Parathyroid adenoma (tissue), 2 donors: Measurements from ENCODE around the gene RANBP3.
"Not testable (repeated sequence)": the region's sequence is repeated elsewhere in the genome, so short reads cannot be mapped to it uniquely, and the experiment has no call there.

ENCODE experiments used
- H2AFZ ChIP-seq: fragments of 300-600 bp; sonication (generic); one replicate; pipeline ENCODE4 v1.7.0; 2017; ENCODE audit warnings: antibody characterized with exemption, mild to moderate bottlenecking
- H3K27ac ChIP-seq: fragments of 300-600 bp; sonication (generic); one replicate; pipeline ENCODE4 v1.7.0; 2017
- H3K27me3 ChIP-seq: fragments of 300-600 bp; sonication (generic); one replicate; pipeline ENCODE4 v1.7.0; 2017; ENCODE audit warnings: low read length; ENCODE audit not compliant: control insufficient read depth, insufficient read depth
- H3K36me3 ChIP-seq: fragments of 300-600 bp; sonication (generic); one replicate; pipeline ENCODE4 v1.7.0; 2017; ENCODE audit warnings: low read length; ENCODE audit not compliant: control insufficient read depth, insufficient read depth
- H3K4me1 ChIP-seq: fragments of 300-600 bp; sonication (generic); one replicate; pipeline ENCODE4 v1.7.0; 2017; ENCODE audit warnings: control low read depth
- H3K4me2 ChIP-seq: fragments of 300-600 bp; sonication (generic); one replicate; pipeline ENCODE4 v1.7.0; 2017; ENCODE audit warnings: low read length
- H3K4me3 ChIP-seq: fragments of 300-600 bp; sonication (generic); one replicate; pipeline ENCODE4 v1.7.0; 2017; ENCODE audit warnings: low read depth, low read length
- H3K79me2 ChIP-seq: fragments of 300-600 bp; sonication (generic); one replicate; pipeline ENCODE4 v1.7.0; 2017; ENCODE audit warnings: control low read depth
- H3K9ac ChIP-seq: fragments of 300-600 bp; sonication (generic); one replicate; pipeline ENCODE4 v1.7.0; 2017; ENCODE audit warnings: mild to moderate bottlenecking
- H3K9me3 ChIP-seq: fragments of 300-600 bp; sonication (generic); one replicate; pipeline ENCODE4 v1.7.0; 2017; ENCODE audit warnings: low read length; ENCODE audit not compliant: control insufficient read depth
- CTCF ChIP-seq: fragments of 300-600 bp; sonication (generic); IDR thresholded peaks from one replicate; pipeline ENCODE4 v1.7.0; 2017; ENCODE audit warnings: antibody characterized with exemption, mild to moderate bottlenecking
- donor health status: primary hyperparathyroidism.

The RANBP3 gene

GRCh38 chr19:5967571-5967970 lies 10.4 kb downstream of the RANBP3 start:
- peak overlapping the region; percentile 10 for H3K27ac ChIP-seq
- TF ChIP-seq CTCF, result no peak
- H3K27me3 ChIP-seq, result no peaks in the 10 kb centered on the region
- no peak overlapping the region for H2AFZ ChIP-seq
- no peaks in the 10 kb centered on the region for H3K36me3 ChIP-seq
- H3K4me1 ChIP-seq, result peaks cover under 1% of the 10 kb centered on the region
- no peak overlapping the region for H3K9ac ChIP-seq
- H3K4me2 ChIP-seq, result no peak overlapping the region
- H3K9me3 ChIP-seq, result no peaks in the 10 kb centered on the region
- H3K4me3 ChIP-seq, result no peak overlapping the region
- peaks cover 73% of the 10 kb centered on the region for H3K79me2 ChIP-seq

GRCh38 chr19:5966941-5967340 lies 11.0 kb downstream of the RANBP3 start:
- H2AFZ ChIP-seq, result no peak overlapping the region
- H3K36me3 ChIP-seq, result no peaks in the 10 kb centered on the region
- H3K79me2 ChIP-seq, result peaks cover 71% of the 10 kb centered on the region
- no peak overlapping the region for H3K4me2 ChIP-seq
- no peak for TF ChIP-seq CTCF
- H3K4me1 ChIP-seq, result peaks cover 6% of the 10 kb centered on the region
- no peak overlapping the region for H3K4me3 ChIP-seq
- no peak overlapping the region for H3K9ac ChIP-seq
- no peaks in the 10 kb centered on the region for H3K27me3 ChIP-seq
- no peaks in the 10 kb centered on the region for H3K9me3 ChIP-seq
- no peak overlapping the region for H3K27ac ChIP-seq

GRCh38 chr19:5966215-5966614 lies 11.7 kb downstream of the RANBP3 start:
- no peak for TF ChIP-seq CTCF
- no peaks in the 10 kb centered on the region for H3K9me3 ChIP-seq
- no peaks in the 10 kb centered on the region for H3K36me3 ChIP-seq
- H3K4me3 ChIP-seq, result no peak overlapping the region
- no peak overlapping the region for H3K9ac ChIP-seq
- H3K4me2 ChIP-seq, result no peak overlapping the region
- H3K4me1 ChIP-seq, result peaks cover 14% of the 10 kb centered on the region
- no peak overlapping the region for H2AFZ ChIP-seq
- no peaks in the 10 kb centered on the region for H3K27me3 ChIP-seq
- H3K27ac ChIP-seq, result no peak overlapping the region
- peaks cover 75% of the 10 kb centered on the region for H3K79me2 ChIP-seq

GRCh38 chr19:5964816-5965565 lies 12.9 kb downstream of the RANBP3 start:
- H3K9ac ChIP-seq, result no peak overlapping the region
- H3K9me3 ChIP-seq, result no peaks in the 10 kb centered on the region
- H3K27ac ChIP-seq, result no peak overlapping the region
- no peaks in the 10 kb centered on the region for H3K36me3 ChIP-seq
- H3K79me2 ChIP-seq, result peaks cover 78% of the 10 kb centered on the region
- H3K4me3 ChIP-seq, result no peak overlapping the region
- H3K4me1 ChIP-seq, result peaks cover 25% of the 10 kb centered on the region
- H3K4me2 ChIP-seq, result no peak overlapping the region
- H3K27me3 ChIP-seq, result no peaks in the 10 kb centered on the region
- no peak for TF ChIP-seq CTCF
- H2AFZ ChIP-seq, result no peak overlapping the region

- H3K27ac ChIP-seq, result no peak overlapping the region
- no peak overlapping the region for H3K4me3 ChIP-seq
- no peak overlapping the region for H3K9ac ChIP-seq
- no peaks in the 10 kb centered on the region for H3K27me3 ChIP-seq
- H2AFZ ChIP-seq, result no peak overlapping the region
- no peak overlapping the region for H3K4me2 ChIP-seq
- peaks cover 26% of the 10 kb centered on the region for H3K4me1 ChIP-seq
- H3K9me3 ChIP-seq, result no peaks in the 10 kb centered on the region
- H3K79me2 ChIP-seq, result peaks cover 81% of the 10 kb centered on the region
- TF ChIP-seq CTCF, result no peak
- no peaks in the 10 kb centered on the region for H3K36me3 ChIP-seq
These were observed 14.1 kb downstream of the RANBP3 start for GRCh38 chr19:5963855-5964254.

GRCh38 chr19:5963259-5963658 lies 14.7 kb downstream of the RANBP3 start:
- not testable (repeated sequence) for H2AFZ ChIP-seq, H3K4me2 ChIP-seq, H3K9me3 ChIP-seq, H3K36me3 ChIP-seq, H3K4me3 ChIP-seq, H3K27ac ChIP-seq, H3K9ac ChIP-seq, H3K27me3 ChIP-seq
- Histone ChIP-seq H3K79me2 (peaks cover 87% of the 10 kb centered on the region), H3K4me1 (peaks cover 26% of the 10 kb centered on the region)
